Activated T-helper 1 cell treated with anti-CD3 and anti-CD28 coated beads, Interleukin-12 subunit alpha, Interleukin-12 subunit beta, Interleukin-2, Interleukin-4 antibody, amounts not matched to agents 30 ng/mL and 10 ng/mL and 1 ng/mL, durations not matched to agents 14 hours and 24 hours and 36 hours (primary cell): ENCODE data around the gene HSPA4L. TPM values are rescaled to one million over a fixed set of nuclear protein-coding genes. Genes with fewer than 3 reads are reported as not detected.

Experiments
- DNase-seq: peaks from one replicate; pipeline ENCODE4 v3.0.0; 2021; ENCODE audit warnings: low spot score
- H3K27ac Mint-ChIP-seq: one replicate; pipeline ENCODE4 v1.8.0; 2021; ENCODE audit warnings: mild to moderate bottlenecking, mixed read lengths
- H3K27me3 Mint-ChIP-seq: one replicate; pipeline ENCODE4 v1.8.0; 2022; ENCODE audit warnings: mild to moderate bottlenecking, moderate library complexity, mixed read lengths; ENCODE audit not compliant: insufficient read depth
- H3K36me3 Mint-ChIP-seq: one replicate; pipeline ENCODE4 v1.8.0; 2021; ENCODE audit warnings: low read depth, mixed read lengths
- H3K4me1 Mint-ChIP-seq: one replicate; pipeline ENCODE4 v1.8.0; 2021; ENCODE audit warnings: low read depth, mixed read lengths
- H3K4me3 Mint-ChIP-seq: one replicate; pipeline ENCODE4 v1.8.0; 2021; ENCODE audit warnings: mild to moderate bottlenecking, moderate library complexity, mixed read lengths
- H3K9me3 Mint-ChIP-seq: one replicate; pipeline ENCODE4 v1.8.0; 2021; ENCODE audit warnings: mixed read lengths
- intact Hi-C: fragments of 100-400 bp; cut with micrococcal nuclease; formaldehyde crosslinking; loops from one replicate; pipeline ENCODE4 v1.15.1; 2024
- total RNA-seq: library from RNA; stranded (reverse); gene quantifications from 2 replicates; pipeline ENCODE4 v1.2.3, GENCODE V29; 2022

Gene HSPA4L
- total RNA-seq, 1 donor from 2014 or later = 2.5 TPM

- H3K4me3 Mint-ChIP-seq = no peak overlapping the region
Measured at GRCh38 chr4:127856196-127856812, 74.2 kb downstream of the HSPA4L start.

GRCh38 chr4:127856813-127857447, 74.8 kb downstream of the HSPA4L start:
- no peak overlapping the region for H3K27ac Mint-ChIP-seq
- no peaks in the 10 kb centered on the region for H3K4me1 Mint-ChIP-seq
- no peak for DNase-seq
- peaks cover 6% of the 10 kb centered on the region for H3K36me3 Mint-ChIP-seq
- no peak overlapping the region for H3K4me3 Mint-ChIP-seq
- peaks cover 29% of the 10 kb centered on the region for H3K9me3 Mint-ChIP-seq
- intact Hi-C loops = no loop called here
- H3K27me3 Mint-ChIP-seq = peaks cover 2% of the 10 kb centered on the region

More at GRCh38 chr4:127856196-127856812, 74.2 kb downstream of the HSPA4L start:
- intact Hi-C loops = no loop called here
- Mint-ChIP-seq H3K4me1 (no peaks in the 10 kb centered on the region), H3K27me3 (peaks cover 2% of the 10 kb centered on the region), H3K9me3 (peaks cover 35% of the 10 kb centered on the region), H3K27ac (no peak overlapping the region), H3K36me3 (peaks cover 6% of the 10 kb centered on the region)
- DNase-seq = no peak

GRCh38 chr4:127857641-127858040, 75.5 kb downstream of the HSPA4L start:
- Mint-ChIP-seq H3K27ac (no peak overlapping the region), H3K9me3 (peaks cover 26% of the 10 kb centered on the region), H3K4me1 (no peaks in the 10 kb centered on the region), H3K27me3 (peaks cover 2% of the 10 kb centered on the region), H3K4me3 (no peak overlapping the region), H3K36me3 (peaks cover 6% of the 10 kb centered on the region)
- DNase-seq = no peak
- intact Hi-C loops = no loop called here

GRCh38 chr4:127868196-127868595, 86.1 kb downstream of the HSPA4L start:
- DNase-seq = no peak
- H3K27me3 Mint-ChIP-seq = no peaks in the 10 kb centered on the region
- no peaks in the 10 kb centered on the region for H3K36me3 Mint-ChIP-seq
- H3K9me3 Mint-ChIP-seq = peaks cover 4% of the 10 kb centered on the region
- H3K27ac Mint-ChIP-seq = no peak overlapping the region
- intact Hi-C loops = no loop called here
- no peaks in the 10 kb centered on the region for H3K4me1 Mint-ChIP-seq
- H3K4me3 Mint-ChIP-seq = no peak overlapping the region

- Mint-ChIP-seq H3K36me3 (peaks cover under 1% of the 10 kb centered on the region), H3K9me3 (no peaks in the 10 kb centered on the region), H3K27me3 (no peaks in the 10 kb centered on the region), H3K4me1 (no peaks in the 10 kb centered on the region), H3K27ac (no peak overlapping the region), H3K4me3 (no peak overlapping the region)
- DNase-seq = no peak
- intact Hi-C loops = no loop called here
Measured at GRCh38 chr4:127870281-127870680, 88.2 kb downstream of the HSPA4L start.

GRCh38 chr4:127870688-127871087, 88.6 kb downstream of the HSPA4L start:
- Mint-ChIP-seq H3K36me3 (peaks cover 3% of the 10 kb centered on the region), H3K27me3 (no peaks in the 10 kb centered on the region), H3K4me1 (no peaks in the 10 kb centered on the region), H3K9me3 (no peaks in the 10 kb centered on the region), H3K4me3 (no peak overlapping the region), H3K27ac (no peak overlapping the region)
- DNase-seq = no peak
- intact Hi-C loops = no loop called here

GRCh38 chr4:127875791-127876190, 93.7 kb downstream of the HSPA4L start:
- Mint-ChIP-seq H3K4me1 (peaks cover 16% of the 10 kb centered on the region), H3K27ac (no peak overlapping the region), H3K4me3 (no peak overlapping the region)

GRCh38 chr4:127880763-127881562, 98.8 kb downstream of the HSPA4L start, which contains the start of gene PLK4:
TSS of gene PLK4 (plus strand) at chr4:127880893. CDS start at chr4:127881135, 242 bp downstream.
- Mint-ChIP-seq H3K9me3 (no peaks in the 10 kb centered on the region), H3K4me1 (peaks cover 31% of the 10 kb centered on the region), H3K36me3 (peaks cover 10% of the 10 kb centered on the region), H3K4me3 (peak within 1 kb of the TSS; percentile 91), H3K27me3 (no peaks in the 10 kb centered on the region), H3K27ac (peak within 1 kb of the TSS; percentile 91)
- DNase-seq = peak; percentile 96
- intact Hi-C loops = loop anchor here (1.0 to 2.0 kb wide), 6 partner anchors 84 to 1212 kb away; partner anchors contain the start of genes ABHD18, HSPA4L, LARP1B and MFSD8

More at GRCh38 chr4:127875791-127876190, 93.7 kb downstream of the HSPA4L start:
- intact Hi-C loops = no loop called here
- Mint-ChIP-seq H3K9me3 (no peaks in the 10 kb centered on the region), H3K36me3 (peaks cover 9% of the 10 kb centered on the region), H3K27me3 (no peaks in the 10 kb centered on the region)
- DNase-seq = no peak

- intact Hi-C loops = loop anchor here (2.0 kb wide), 2 partner anchors 929 to 1211 kb away; partner anchors contain the start of gene SCLT1
- Mint-ChIP-seq H3K4me1 (peaks cover 36% of the 10 kb centered on the region), H3K27ac (peak overlapping the region; percentile 91), H3K4me3 (peak overlapping the region; percentile 91), H3K9me3 (no peaks in the 10 kb centered on the region), H3K36me3 (peaks cover 14% of the 10 kb centered on the region), H3K27me3 (no peaks in the 10 kb centered on the region)
- DNase-seq = no peak
Measured at GRCh38 chr4:127881563-127881864, 99.4 kb downstream of the HSPA4L start.

- Mint-ChIP-seq H3K27ac (no peak overlapping the region), H3K36me3 (peaks cover 27% of the 10 kb centered on the region), H3K9me3 (no peaks in the 10 kb centered on the region), H3K27me3 (no peaks in the 10 kb centered on the region), H3K4me3 (no peak overlapping the region), H3K4me1 (peaks cover 37% of the 10 kb centered on the region)
- DNase-seq = no peak
- intact Hi-C loops = no loop called here
Measured at GRCh38 chr4:127888559-127888958, 106.4 kb downstream of the HSPA4L start.

GRCh38 chr4:127889903-127890302, 107.8 kb downstream of the HSPA4L start:
- Mint-ChIP-seq H3K36me3 (peaks cover 34% of the 10 kb centered on the region), H3K27ac (no peak overlapping the region), H3K9me3 (no peaks in the 10 kb centered on the region), H3K4me1 (peaks cover 39% of the 10 kb centered on the region), H3K4me3 (no peak overlapping the region), H3K27me3 (no peaks in the 10 kb centered on the region)
- intact Hi-C loops = no loop called here
- DNase-seq = no peak
